Endothelial cell of coronary artery (primary cell): ENCODE data around the gene SWI5. TPM values are rescaled to one million over a fixed set of nuclear protein-coding genes. Genes with fewer than 3 reads are reported as not detected.

Source experiments
- total RNA-seq: library from RNA; depleted of rRNA; stranded (reverse); fragments of >200 nt; gene quantifications from 2 replicates; pipeline ENCODE4 v1.2.3, GENCODE V29; 2014

The SWI5 gene
- total RNA-seq = 26.8 and 32.1 TPM in 2 replicates

GRCh38 chr9:128276008-128276573 lies at the start of gene SWI5:
TSS of gene SWI5 (plus strand) at chr9:128276276.

DNA sequence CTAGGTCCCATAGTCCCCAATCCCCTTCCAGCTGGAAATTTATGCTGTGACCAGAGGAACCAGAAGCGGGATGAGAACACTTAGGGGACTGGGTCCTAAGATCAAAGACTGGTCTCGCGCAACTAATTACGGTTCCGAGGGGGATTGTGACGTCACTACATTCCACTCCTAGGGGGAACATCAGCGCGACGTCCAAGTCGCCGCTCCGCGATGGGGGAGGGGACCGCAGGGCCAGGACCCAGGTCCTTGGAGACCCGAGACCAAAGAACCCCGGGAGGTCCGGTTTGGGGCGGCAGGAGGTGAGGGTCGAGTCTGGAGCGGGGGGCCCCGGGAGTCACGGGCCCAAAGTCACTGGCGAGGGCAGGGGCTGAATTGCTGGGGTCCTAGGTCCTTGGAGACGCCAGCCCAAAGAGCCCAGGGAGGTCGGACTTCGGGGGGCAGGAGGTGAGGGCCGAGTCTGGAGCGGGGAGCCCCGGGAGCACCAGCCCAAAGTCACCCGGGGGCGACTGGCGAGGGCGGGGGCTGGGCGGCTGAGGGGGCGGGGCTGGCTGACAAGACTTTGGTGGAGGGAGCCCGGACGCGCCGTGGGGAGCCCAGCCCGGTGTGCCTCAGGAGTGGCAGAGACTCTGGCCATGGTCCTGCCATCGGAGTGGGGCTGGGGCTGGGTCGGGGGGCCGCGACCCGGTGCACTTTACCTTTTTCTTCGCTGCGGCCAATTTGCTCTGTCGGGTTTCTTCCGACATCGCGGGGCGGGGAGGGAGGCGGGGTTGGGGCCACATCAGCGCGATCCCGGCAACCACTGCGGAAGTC lies 673 bp upstream of the SWI5 start, which contains the start of gene GOLGA2:
TSS of gene GOLGA2 (minus strand) at position 810 of the 810 bp plus-strand sequence. CDS start at position 779, 31 bp downstream.

DNA sequence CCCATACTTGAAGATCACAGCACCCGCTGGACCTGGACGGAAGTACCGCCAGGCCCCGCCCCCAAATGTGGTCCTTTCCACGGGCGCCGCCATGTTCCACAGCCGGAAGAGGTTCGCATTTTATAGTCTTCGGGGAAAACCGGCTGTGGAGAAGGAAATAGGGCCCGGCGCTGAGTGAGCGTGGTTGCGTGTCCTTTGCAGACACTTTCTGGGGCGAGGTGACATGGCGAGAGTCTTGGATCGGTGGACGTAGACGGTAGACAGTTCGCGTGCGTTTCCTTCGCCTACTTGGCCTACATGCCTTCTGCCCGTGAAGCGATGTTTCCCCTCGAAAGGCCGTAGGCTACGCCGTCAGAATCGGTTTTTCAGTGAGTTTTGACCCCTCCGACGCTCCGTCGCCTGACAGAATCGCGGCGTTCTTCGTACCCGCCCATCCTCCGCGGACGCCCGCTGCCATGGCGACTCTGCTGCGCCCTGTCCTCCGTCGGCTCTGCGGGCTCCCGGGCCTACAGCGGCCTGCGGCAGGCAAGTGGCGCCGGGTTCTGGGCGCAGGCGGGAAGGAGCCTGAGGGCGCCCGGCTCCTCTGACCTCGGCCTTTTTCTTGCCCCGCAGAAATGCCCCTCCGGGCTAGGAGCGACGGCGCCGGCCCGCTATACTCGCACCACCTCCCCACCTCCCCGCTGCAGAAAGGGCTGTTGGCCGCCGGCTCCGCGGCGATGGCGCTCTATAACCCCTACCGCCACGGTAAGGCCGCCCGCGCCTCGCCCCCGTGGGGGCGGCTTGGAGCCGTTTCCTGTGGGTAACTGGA lies 46.5 kb downstream of the SWI5 start, which contains the start of the genes COQ4 and TRUB2:
TSS of gene COQ4 (plus strand) at position 436 of the 808 bp plus-strand sequence. CDS start at position 456, 20 bp downstream.
TSS of gene TRUB2 (minus strand) at position 44 of the 808 bp plus-strand sequence. CDS start at position 5, 39 bp downstream.

Other genes starting within 250 kb of the SWI5 start
- 9.0 and 9.6 TPM in 2 replicates for gene NAIF1, start 209.0 kb upstream of the SWI5 start, total RNA-seq
- 12.6 and 16.1 TPM in 2 replicates for gene SLC25A25, start 208.0 kb upstream of the SWI5 start, total RNA-seq
- 112 and 116 TPM in 2 replicates for gene PTGES2, start 148.5 kb upstream of the SWI5 start, total RNA-seq
- 0.18 TPM in 1 of 2 replicates, not detected in the other for gene LCN2, start 126.8 kb upstream of the SWI5 start, total RNA-seq
- gene BBLN, start 116.0 kb upstream of the SWI5 start, total RNA-seq = 19.5 and 21.7 TPM in 2 replicates
- 17.9 and 30.1 TPM in 2 replicates for gene CIZ1, start 84.7 kb upstream of the SWI5 start, total RNA-seq
- 0.27 and 2.9 TPM in 2 replicates for gene DNM1, start 72.9 kb upstream of the SWI5 start, total RNA-seq
- 55.2 and 83.3 TPM in 2 replicates for gene GOLGA2, start 269 bp upstream of the SWI5 start, total RNA-seq
- gene TRUB2, start 46.2 kb downstream of the SWI5 start, total RNA-seq = 24.1 and 31.8 TPM in 2 replicates
- gene COQ4, start 46.6 kb downstream of the SWI5 start, total RNA-seq = 20.9 and 30.8 TPM in 2 replicates
- gene SLC27A4, start 64.3 kb downstream of the SWI5 start, total RNA-seq = 27.0 and 27.9 TPM in 2 replicates
- gene URM1, start 95.1 kb downstream of the SWI5 start, total RNA-seq = 39.2 and 43.2 TPM in 2 replicates
- gene CERCAM, start 144.6 kb downstream of the SWI5 start, total RNA-seq = 14.6 and 48.1 TPM in 2 replicates
- 45.7 and 46.6 TPM in 2 replicates for gene ODF2, start 179.7 kb downstream of the SWI5 start, total RNA-seq
- gene GLE1, start 228.4 kb downstream of the SWI5 start, total RNA-seq = 21.5 and 21.8 TPM in 2 replicates